Measurements from ENCODE around the gene SLC22A17.
"Not testable (repeated sequence)": the region's sequence is repeated elsewhere in the genome, so short reads cannot be mapped to it uniquely, and the experiment has no call there.

SLC22A17 gene

GRCh38 chr14:23352506-23353432 is at the start of gene SLC22A17:
Gene SLC22A17 (minus strand): TSS chr14:23352887.
- no peak for DNase-seq

GRCh38 chr14:23401291-23401690 is 48.6 kb upstream of the SLC22A17 start:
- no peak for DNase-seq

GRCh38 chr14:23400496-23401149 is 47.9 kb upstream of the SLC22A17 start:
- not testable (repeated sequence) for DNase-seq

- no peak for DNase-seq
Observed at GRCh38 chr14:23399591-23399990, 46.9 kb upstream of the SLC22A17 start.

DNA sequence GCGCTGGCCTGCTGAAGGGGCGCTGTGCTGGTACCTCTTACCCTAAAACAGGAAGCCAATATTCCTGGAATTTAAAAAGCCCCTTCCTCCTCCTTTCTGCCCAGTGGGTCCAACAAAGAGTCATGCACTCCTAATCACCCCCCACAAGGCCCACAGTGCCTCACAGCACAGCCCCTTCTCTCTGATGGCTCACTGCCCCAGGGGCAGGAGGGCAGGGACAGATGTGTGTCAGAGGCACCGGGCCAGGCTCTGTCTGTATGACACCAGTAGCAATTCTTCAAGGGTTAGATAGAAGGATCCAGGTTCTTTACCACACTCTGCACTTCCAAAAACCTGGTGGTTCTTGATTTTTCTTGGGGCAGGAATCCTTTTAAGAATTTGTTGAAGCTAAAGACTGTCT is 46.4 kb upstream of the SLC22A17 start:
- DNase-seq = no peak

DNA sequence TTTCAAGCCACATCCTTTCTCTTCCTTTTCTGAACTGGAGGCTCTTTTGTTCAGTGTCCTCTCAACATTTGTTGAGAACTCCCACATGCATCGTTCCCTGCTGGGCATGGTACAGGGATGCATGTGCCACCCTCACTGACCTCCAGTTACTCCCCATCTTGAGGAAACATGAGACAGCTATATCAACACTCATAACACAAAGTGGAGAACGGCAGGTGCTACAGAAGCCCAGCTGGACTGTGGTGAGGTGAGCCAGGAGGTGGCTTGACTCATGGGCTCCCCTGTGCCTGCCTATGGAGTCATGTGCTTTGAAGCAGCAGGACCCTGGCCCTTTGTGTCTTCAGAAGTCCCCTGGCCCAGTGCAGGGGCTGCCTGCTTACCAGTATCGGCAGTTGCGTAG is 45.7 kb upstream of the SLC22A17 start:
- DNase-seq = no peak

DNA sequence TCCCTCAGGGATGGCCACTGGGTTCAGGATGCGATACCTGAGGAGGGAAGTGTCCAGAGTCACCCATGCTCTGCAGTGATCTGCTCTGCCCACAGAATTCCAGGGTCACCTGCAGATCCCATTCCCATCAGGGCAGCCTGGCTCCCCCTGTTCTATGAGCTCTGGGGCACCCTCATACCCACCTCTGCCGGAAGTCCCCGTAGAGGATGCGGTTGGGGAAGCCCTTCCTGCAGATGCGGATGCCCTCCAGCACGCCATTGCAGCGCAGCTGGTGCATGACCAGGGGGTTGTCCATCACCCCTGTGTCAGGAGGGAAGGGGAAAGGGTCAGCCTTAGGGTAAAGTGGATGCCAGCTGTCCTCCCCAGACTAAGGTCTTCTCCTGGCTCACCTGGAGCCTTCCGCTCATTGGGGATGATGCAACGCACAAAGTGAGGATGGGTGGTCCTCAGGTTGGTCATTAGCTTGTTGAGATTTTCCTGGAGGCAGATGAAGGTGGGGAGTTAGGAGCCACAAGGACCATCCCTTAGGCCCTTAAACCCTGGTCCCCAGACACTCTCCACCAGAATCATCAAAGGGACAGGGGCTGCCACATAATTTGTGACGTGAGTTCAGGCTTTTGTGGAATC is 44.2 kb upstream of the SLC22A17 start:
- no peak for DNase-seq

- DNase-seq = no peak
Observed at GRCh38 chr14:23396126-23396525, 43.4 kb upstream of the SLC22A17 start.

- no peak for DNase-seq
Observed at GRCh38 chr14:23392613-23393012, 39.9 kb upstream of the SLC22A17 start.

DNA sequence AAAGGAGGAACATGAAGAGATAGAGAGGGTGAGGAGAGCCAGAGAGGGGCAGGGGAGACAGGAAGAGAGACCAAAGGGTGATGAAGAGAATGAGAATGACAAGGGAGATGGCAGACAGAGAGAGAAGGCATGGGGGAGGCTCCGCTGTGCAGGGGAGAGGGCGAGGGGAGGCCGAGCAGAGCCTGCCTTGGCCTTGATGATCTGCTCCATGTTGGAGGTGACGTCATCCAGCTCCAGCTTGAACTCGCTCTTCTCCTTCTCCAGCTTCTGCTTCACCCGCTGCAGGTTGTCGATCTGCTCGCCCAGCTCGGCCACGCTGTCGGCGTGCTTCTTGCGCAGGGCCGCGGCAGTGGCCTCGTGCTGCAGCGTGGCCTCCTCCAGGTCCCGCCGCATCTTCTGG is 37.2 kb upstream of the SLC22A17 start:
- not testable (repeated sequence) for DNase-seq

GRCh38 chr14:23389396-23389795 is 36.7 kb upstream of the SLC22A17 start:
- no peak for DNase-seq

DNA sequence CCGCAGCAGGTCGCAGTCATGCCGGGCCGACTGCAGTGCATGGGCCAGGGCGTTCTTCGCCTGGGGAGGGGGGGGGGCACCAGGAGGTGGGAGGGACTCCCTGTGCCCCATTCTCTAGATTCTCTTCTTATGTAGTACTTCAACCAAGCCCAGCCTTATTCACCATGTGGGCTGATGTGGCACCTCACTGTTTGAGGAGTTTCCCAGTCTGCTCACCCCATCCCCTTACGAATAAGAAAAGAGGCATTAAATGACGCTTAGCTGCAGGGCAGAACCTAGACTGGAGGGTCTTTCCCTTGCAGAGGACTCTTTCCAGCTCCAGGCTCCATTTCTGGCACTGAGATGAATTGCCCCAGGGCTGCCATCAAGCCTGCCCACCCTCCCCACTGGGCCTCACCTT is 36.3 kb upstream of the SLC22A17 start:
- no peak for DNase-seq

- DNase-seq = no peak
Observed at GRCh38 chr14:23387916-23388882, 35.5 kb upstream of the SLC22A17 start.

DNA sequence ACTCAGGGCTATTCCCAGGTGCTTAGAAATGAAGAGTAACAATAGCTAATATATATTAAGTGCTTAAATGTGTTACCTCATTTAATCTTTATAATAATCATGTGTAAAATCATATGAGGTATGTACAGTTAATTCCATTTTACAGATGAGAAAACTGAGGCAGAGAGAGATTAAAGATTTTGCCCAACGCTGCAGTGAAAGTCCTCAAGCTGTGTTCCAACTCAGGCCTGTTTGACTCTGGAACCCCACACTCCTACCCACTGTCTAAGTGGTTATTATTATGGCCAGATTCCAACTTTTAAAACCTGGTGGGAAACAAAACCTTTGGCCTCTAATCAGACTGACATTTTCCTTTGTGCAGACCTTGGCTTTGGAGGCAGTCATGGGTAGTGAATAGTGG is 34.3 kb upstream of the SLC22A17 start:
- DNase-seq = no peak

- not testable (repeated sequence) for DNase-seq
Observed at GRCh38 chr14:23386266-23386657, 33.6 kb upstream of the SLC22A17 start.

DNA sequence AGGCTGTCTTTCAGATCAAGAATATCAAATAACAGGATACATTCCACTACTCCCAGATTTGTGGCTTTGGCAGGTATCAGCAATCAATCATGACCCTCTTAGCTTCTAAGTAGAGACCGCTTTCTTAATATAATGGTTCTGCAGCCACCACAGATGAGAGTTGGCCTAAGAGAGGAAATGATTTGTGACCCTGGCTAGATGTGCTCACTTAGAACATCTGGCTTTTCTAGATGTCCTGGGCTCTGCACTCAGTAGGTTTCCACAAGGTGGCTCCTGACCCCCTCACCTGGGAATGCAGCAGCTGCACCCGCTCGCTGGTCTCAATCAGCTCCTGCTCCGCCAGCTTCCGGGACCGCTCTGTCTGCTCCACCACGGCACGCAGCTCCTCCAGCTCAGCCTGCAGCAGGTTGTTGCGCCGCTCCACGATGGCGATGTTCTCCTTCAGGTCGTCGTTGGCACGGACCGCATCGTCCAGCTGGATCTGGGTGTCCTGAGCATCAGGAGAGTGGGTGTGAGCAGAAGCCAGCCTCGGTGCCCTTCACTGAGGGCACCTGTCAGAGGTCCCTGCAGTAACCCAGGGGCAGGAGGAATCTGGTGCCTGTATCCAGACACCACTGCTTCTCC is 33.1 kb upstream of the SLC22A17 start:
- no peak for DNase-seq

- DNase-seq = no peak
Observed at GRCh38 chr14:23385244-23385641, 32.6 kb upstream of the SLC22A17 start.

- DNase-seq = no peak
Observed at GRCh38 chr14:23384364-23385080, 31.8 kb upstream of the SLC22A17 start.

DNA sequence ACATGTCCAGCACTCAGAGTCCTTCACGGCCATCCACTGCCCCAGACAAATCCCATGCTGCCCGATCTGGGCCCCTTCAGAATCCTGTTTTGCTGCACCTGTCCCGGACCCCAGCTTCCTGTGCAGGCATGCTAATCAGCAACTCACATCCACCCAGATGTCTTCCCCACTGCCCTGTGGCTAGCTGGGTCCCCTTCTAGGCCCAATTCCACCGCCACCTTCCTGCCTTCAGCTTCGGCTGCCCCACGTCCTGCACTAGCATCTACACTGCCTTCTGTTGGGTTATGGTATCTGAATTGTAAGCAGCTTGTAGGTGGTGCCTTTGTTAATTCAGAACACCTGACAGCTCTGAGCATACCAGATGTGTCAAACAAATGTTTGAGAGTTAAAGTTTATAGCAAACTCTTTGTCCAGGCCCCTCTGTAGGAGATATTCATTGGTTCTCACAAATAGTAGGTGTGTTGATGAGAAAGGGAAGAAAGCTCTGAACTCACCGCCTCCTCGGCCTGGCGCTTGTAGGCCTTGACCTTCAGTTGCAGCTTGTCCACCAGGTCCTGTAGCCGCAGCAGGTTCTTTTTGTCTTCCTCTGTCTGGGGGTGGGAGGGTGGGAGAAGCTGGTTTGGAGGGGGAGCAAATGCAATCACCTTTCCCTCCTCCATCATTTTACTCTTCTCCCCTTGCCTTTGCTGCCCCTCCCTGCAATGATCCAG is 30.2 kb upstream of the SLC22A17 start:
- DNase-seq = no peak

DNA sequence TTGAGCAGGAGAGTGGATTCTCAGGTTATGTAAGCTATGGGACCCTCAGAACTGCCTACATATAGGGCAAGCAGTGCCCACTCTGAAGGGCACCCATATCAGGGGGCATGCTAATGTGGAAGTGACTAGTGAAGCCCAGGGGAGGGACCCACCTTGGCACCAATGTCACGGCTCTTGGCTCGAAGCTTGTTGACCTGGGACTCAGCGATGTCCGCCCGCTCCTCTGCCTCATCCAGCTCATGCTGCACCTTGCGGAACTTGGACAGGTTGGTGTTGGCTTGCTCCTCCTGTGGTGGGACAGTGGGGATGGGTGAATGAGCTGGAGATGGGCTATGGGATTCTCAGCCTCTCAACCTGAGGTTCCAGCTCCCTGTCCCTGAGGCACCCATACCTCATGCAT is 29.6 kb upstream of the SLC22A17 start:
- DNase-seq = no peak

DNA sequence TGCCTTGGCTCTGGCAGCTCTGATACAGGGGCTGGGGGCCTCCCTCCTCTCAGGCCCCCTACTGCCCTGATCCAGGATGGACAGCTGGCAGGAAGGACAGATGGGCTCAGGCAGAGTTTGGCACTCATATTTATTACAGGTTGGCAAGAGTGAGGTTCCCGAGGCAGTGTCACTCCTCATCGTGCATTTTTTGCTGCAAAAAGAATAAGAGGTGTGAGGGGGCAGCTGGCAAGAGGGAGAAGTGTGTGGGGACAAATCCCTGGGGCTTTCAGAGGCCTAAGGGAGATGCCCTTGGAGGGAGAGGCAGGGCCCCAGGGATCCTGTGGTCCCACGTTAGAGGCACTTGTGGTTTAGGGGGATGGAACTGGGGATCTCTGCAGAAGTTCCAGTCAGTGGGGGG is 29.2 kb upstream of the SLC22A17 start:
- no peak for DNase-seq
